Uterus (tissue), 2 donors: ENCODE measurements around the gene MRPL52.

Source experiments
- CTCF ChIP-seq, 4 experiments: fragments of 200-600 bp in 2 of 4; fragments of 450-650 bp in 2 of 4; sonication (generic) in 2 of 4; IDR thresholded peaks; one replicate each; pipeline ENCODE4 v1.5.1; 2016 to 2019; ENCODE audit warnings: antibody characterized with exemption in 4 of 4, mild to moderate bottlenecking in 2 of 4, moderate library complexity in 1 of 4
- POLR2A ChIP-seq, 2 donors: fragments of 450-650 bp; IDR thresholded peaks; one replicate each; pipeline ENCODE4 v1.6.1; 2016; ENCODE audit warnings: antibody characterized with exemption in 2 of 2, mild to moderate bottlenecking in 1 of 2, moderate library complexity in 1 of 2

- TF ChIP-seq POLR2A (IDR thresholded peaks at IDR 0.05) (peak; percentile 31 to 41), CTCF (IDR thresholded peaks at IDR 0.05) (no peak)
Observed at GRCh38 chr14:22850944-22851764, 21.5 kb downstream of the MRPL52 start.
